Upper lobe of left lung (tissue), 6 donors: ENCODE results near the gene SEC62. TPM values are rescaled to one million over a fixed set of nuclear protein-coding genes. Genes with fewer than 3 reads are reported as not detected.
"Not testable (repeated sequence)": the region's sequence is repeated elsewhere in the genome, so short reads cannot be mapped to it uniquely, and the experiment has no call there.

Experiments used
- ATAC-seq, 2 donors: fragments of 200-7000 bp; cut with Tn5 transposase; one replicate each; pipeline ENCODE4 v1.9.1; 2022; ENCODE audit warnings: mild to moderate bottlenecking in 2 of 2, moderate library complexity in 2 of 2; ENCODE audit not compliant: low FRiP score in 2 of 2
- DNase-seq, 2 donors: peaks; one replicate each; pipeline ENCODE4 v3.0.0-alpha.2; 2019 to 2020
- H3K27ac ChIP-seq, 4 donors: fragments of 200-600 bp; sonication (generic); one replicate each; pipeline ENCODE4 v1.5.1; 2016 to 2019
- H3K27me3 ChIP-seq, 4 donors: fragments of 200-600 bp; sonication (generic); one replicate each; pipeline ENCODE4 v1.5.1; 2017 to 2019
- H3K36me3 ChIP-seq, 4 donors: fragments of 200-600 bp; sonication (generic); one replicate each; pipeline ENCODE4 v1.5.1; 2016 to 2019
- H3K4me1 ChIP-seq, 4 donors: fragments of 200-600 bp; sonication (generic); one replicate each; pipeline ENCODE4 v1.5.1; 2018 to 2019
- H3K4me3 ChIP-seq, 4 donors: fragments of 200-600 bp; sonication (generic); one replicate each; pipeline ENCODE4 v1.5.1; 2017 to 2019; ENCODE audit warnings: mild to moderate bottlenecking in 2 of 4, moderate library complexity in 1 of 4
- H3K9me3 ChIP-seq, 4 donors: fragments of 200-600 bp; sonication (generic); one replicate each; pipeline ENCODE4 v1.5.1; 2018 to 2019
- CTCF ChIP-seq, 6 experiments: fragments of 450-650 bp in 4 of 6; fragments of 200-600 bp in 2 of 6; sonication (generic) in 2 of 6; IDR thresholded peaks; one replicate each; pipeline ENCODE4 v1.5.1; 2016 to 2019; ENCODE audit warnings: antibody characterized with exemption in 6 of 6
- EP300 ChIP-seq, 4 donors: sonication (generic); formaldehyde crosslinking; IDR thresholded peaks; one replicate each; pipeline ENCODE4 v1.5.1; 2017; ENCODE audit warnings: antibody characterized with exemption in 4 of 4, control low read depth in 2 of 4
- POLR2A ChIP-seq, 4 donors: fragments of 450-650 bp; IDR thresholded peaks; one replicate each; pipeline ENCODE4 v1.5.1; 2016 to 2017; ENCODE audit warnings: antibody characterized with exemption in 4 of 4, mild to moderate bottlenecking in 2 of 4
- POLR2AphosphoS5 ChIP-seq, 2 donors: sonication (generic); formaldehyde crosslinking; IDR thresholded peaks; one replicate each; pipeline ENCODE4 v1.5.1; 2017; ENCODE audit warnings: antibody characterized with exemption in 2 of 2
- WGBS, 2 donors: methylation state at CpG; one replicate each; pipeline ENCODE4 v1.1.5; 2017 to 2018; 5-methylcytosine and 5-hydroxymethylcytosine counted together
- total RNA-seq, 6 donors: library from RNA; depleted of rRNA in 4 of 6; stranded (reverse); fragments of >200 nt in 4 of 6; gene quantifications; one replicate each; pipeline versions ENCODE4 v1.1.0 to v1.2.1, GENCODE V29; 2016 to 2021
- donor health status: DM: no; HTN: no; CAD: no; lungs with moderate emphysema.
- donor health status: DM: no; HTN: yes; CAD: no; lungs with severe emphysema.

Gene SEC62
- total RNA-seq, 6 donors from 2014 or later, result 30.0 to 129 (median 72.9) TPM

GRCh38 chr3:170012683-170013400 lies 46.2 kb downstream of the SEC62 start:
- ATAC-seq (no peak), DNase-seq (no peak)
- H3K27ac ChIP-seq, result no peak overlapping the region
- H3K9me3 ChIP-seq, result no peaks in the 10 kb centered on the region
- TF ChIP-seq EP300 (IDR thresholded peaks at IDR 0.05) (no peak), POLR2AphosphoS5 (IDR thresholded peaks at IDR 0.05) (no peak), CTCF (IDR thresholded peaks at IDR 0.05) (no peak), POLR2A (IDR thresholded peaks at IDR 0.05) (no peak)
- no peaks in the 10 kb centered on the region for H3K27me3 ChIP-seq
- no peak overlapping the region for H3K4me3 ChIP-seq
- H3K4me1 ChIP-seq, result no peaks in the 10 kb centered on the region
- no peaks in the 10 kb centered on the region for H3K36me3 ChIP-seq
- WGBS, 2 donors, result 60 to 71% methylated on average over 7 of the region's 7 CpGs

GRCh38 chr3:170016057-170016456 lies 49.5 kb downstream of the SEC62 start:
- no peaks in the 10 kb centered on the region for H3K9me3 ChIP-seq
- H3K4me1 ChIP-seq, result no peaks in the 10 kb centered on the region
- no peak overlapping the region for H3K4me3 ChIP-seq
- no peak overlapping the region for H3K27ac ChIP-seq
- no peaks in the 10 kb centered on the region for H3K36me3 ChIP-seq
- no peak for ATAC-seq
- H3K27me3 ChIP-seq, result no peaks in the 10 kb centered on the region
- TF ChIP-seq CTCF (IDR thresholded peaks at IDR 0.05) (no peak), POLR2A (IDR thresholded peaks at IDR 0.05) (no peak), EP300 (IDR thresholded peaks at IDR 0.05) (no peak), POLR2AphosphoS5 (IDR thresholded peaks at IDR 0.05) (no peak)
- no peak for DNase-seq
- WGBS, 2 donors, result 90 to 92% methylated on average over 3 of the region's 3 CpGs

- H3K36me3 ChIP-seq, H3K9me3 ChIP-seq, ATAC-seq, H3K4me3 ChIP-seq, H3K27me3 ChIP-seq, DNase-seq, H3K27ac ChIP-seq, H3K4me1 ChIP-seq: not testable (repeated sequence)
- 58 to 66% methylated on average over 4 of the region's 4 CpGs for WGBS, 2 donors
- peak in 2 of 4 donors; percentile 16 to 21 for TF ChIP-seq EP300 (IDR thresholded peaks at IDR 0.05)
These were observed 52.7 kb downstream of the SEC62 start for GRCh38 chr3:170019306-170019705.

- H3K36me3 ChIP-seq, result no peaks in the 10 kb centered on the region
- H3K4me3 ChIP-seq, result no peak overlapping the region
- no peaks in the 10 kb centered on the region for H3K27me3 ChIP-seq
- TF ChIP-seq EP300 (IDR thresholded peaks at IDR 0.05) (no peak), CTCF (IDR thresholded peaks at IDR 0.05) (no peak), POLR2AphosphoS5 (IDR thresholded peaks at IDR 0.05) (no peak), POLR2A (IDR thresholded peaks at IDR 0.05) (no peak)
- WGBS, 2 donors, result 74 to 83% methylated on average over 3 of the region's 3 CpGs
- peaks cover 0 to 5% (median 0%) of the 10 kb centered on the region in 4 donors for H3K4me1 ChIP-seq
- DNase-seq (no peak), ATAC-seq (no peak)
- H3K9me3 ChIP-seq, result no peaks in the 10 kb centered on the region
- H3K27ac ChIP-seq, result no peak overlapping the region
These were observed 54.5 kb downstream of the SEC62 start for GRCh38 chr3:170021083-170021482.

GRCh38 chr3:170022336-170022735 lies 55.7 kb downstream of the SEC62 start:
- 86 to 88% methylated on average over 4 of the region's 4 CpGs for WGBS, 2 donors
- no peak for TF ChIP-seq POLR2AphosphoS5 (IDR thresholded peaks at IDR 0.05)
- no peak for TF ChIP-seq POLR2A (IDR thresholded peaks at IDR 0.05)
- TF ChIP-seq EP300 (IDR thresholded peaks at IDR 0.05), result no peak
- TF ChIP-seq CTCF (IDR thresholded peaks at IDR 0.05), result no peak
- H3K36me3 ChIP-seq, result no peaks in the 10 kb centered on the region
- no peak overlapping the region for H3K27ac ChIP-seq
- no peaks in the 10 kb centered on the region for H3K27me3 ChIP-seq
- DNase-seq (no peak), ATAC-seq (no peak)
- peaks cover 0 to 5% (median 0%) of the 10 kb centered on the region in 4 donors for H3K4me1 ChIP-seq
- H3K9me3 ChIP-seq, result no peaks in the 10 kb centered on the region
- H3K4me3 ChIP-seq, result no peak overlapping the region
